ENCODE results near the gene RIN3. TPM values are rescaled to one million over a fixed set of nuclear protein-coding genes. Genes with fewer than 3 reads are reported as not detected.

Gene RIN3, protein sequence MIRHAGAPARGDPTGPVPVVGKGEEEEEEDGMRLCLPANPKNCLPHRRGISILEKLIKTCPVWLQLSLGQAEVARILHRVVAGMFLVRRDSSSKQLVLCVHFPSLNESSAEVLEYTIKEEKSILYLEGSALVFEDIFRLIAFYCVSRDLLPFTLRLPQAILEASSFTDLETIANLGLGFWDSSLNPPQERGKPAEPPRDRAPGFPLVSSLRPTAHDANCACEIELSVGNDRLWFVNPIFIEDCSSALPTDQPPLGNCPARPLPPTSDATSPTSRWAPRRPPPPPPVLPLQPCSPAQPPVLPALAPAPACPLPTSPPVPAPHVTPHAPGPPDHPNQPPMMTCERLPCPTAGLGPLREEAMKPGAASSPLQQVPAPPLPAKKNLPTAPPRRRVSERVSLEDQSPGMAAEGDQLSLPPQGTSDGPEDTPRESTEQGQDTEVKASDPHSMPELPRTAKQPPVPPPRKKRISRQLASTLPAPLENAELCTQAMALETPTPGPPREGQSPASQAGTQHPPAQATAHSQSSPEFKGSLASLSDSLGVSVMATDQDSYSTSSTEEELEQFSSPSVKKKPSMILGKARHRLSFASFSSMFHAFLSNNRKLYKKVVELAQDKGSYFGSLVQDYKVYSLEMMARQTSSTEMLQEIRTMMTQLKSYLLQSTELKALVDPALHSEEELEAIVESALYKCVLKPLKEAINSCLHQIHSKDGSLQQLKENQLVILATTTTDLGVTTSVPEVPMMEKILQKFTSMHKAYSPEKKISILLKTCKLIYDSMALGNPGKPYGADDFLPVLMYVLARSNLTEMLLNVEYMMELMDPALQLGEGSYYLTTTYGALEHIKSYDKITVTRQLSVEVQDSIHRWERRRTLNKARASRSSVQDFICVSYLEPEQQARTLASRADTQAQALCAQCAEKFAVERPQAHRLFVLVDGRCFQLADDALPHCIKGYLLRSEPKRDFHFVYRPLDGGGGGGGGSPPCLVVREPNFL
- total RNA-seq = 6.7 and 6.9 TPM in 2 replicates
- long read RNA-seq, partial matches to known transcripts = 0 of 1 reads
- long read RNA-seq, other reads (novel, unspliced or antisense) = 1 of 1 reads

DNA sequence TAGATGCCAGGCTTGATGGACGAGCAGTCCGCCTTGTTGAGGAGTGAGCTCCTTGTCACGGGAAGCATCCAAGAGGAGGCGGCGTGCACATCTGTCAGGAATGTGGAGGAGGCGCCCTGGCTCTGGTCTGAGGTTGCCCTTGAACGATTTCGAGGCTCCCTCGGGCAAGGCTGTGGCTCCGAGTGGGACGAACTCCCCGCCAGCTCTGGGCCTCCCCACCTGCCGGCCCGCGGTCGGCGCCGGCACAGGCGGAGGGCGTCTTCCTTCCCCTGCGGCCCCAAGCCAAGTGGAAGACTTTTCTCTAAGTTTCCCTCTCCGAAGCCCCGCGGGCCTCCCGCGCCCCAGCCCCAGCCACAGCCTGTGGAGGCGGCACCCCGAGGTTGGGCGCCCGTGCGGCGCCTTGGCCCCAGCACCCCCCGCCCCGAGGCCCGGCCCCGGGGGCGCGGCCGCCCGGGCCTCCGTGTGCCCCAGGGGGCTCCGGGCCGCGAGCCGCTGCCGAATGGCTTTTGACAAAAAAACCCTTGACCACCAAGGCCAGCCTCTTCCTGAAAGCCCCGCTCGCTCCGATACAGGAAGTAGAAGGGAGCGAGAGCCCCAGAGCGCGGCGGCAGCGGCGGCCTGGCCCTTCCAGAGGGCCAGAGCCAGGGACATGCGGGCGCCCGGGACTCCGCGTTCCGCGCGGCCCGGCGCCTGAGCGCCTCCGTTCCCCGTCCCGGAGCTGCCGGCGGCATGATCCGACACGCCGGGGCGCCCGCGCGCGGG lies at the start of gene RIN3:
Gene RIN3, plus strand, starts transcription at position 578 of the 762 bp plus-strand sequence. Its CDS starts 152 bp downstream, at position 730.
- TF ChIP-seq, protein P1, sequence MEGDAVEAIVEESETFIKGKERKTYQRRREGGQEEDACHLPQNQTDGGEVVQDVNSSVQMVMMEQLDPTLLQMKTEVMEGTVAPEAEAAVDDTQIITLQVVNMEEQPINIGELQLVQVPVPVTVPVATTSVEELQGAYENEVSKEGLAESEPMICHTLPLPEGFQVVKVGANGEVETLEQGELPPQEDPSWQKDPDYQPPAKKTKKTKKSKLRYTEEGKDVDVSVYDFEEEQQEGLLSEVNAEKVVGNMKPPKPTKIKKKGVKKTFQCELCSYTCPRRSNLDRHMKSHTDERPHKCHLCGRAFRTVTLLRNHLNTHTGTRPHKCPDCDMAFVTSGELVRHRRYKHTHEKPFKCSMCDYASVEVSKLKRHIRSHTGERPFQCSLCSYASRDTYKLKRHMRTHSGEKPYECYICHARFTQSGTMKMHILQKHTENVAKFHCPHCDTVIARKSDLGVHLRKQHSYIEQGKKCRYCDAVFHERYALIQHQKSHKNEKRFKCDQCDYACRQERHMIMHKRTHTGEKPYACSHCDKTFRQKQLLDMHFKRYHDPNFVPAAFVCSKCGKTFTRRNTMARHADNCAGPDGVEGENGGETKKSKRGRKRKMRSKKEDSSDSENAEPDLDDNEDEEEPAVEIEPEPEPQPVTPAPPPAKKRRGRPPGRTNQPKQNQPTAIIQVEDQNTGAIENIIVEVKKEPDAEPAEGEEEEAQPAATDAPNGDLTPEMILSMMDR (IDR thresholded peaks at IDR 0.05; ENCODE audit: unreplicated experiment) = no peak
- Mint-ChIP-seq H3K36me3 (ENCODE audit: insufficient read depth) (no peaks in the 10 kb centered on the region), H3K27me3 (peaks cover 43% of the 10 kb centered on the region), H3K9me3 (ENCODE audit: low read depth) (no peaks in the 10 kb centered on the region), H3K4me3 (ENCODE audit: low read depth) (peak within 1 kb of the TSS; percentile 75), H3K4me1 (ENCODE audit: low read depth) (no peaks in the 10 kb centered on the region), H3K27ac (no peak within 1 kb of the TSS)
- DNase-seq (ENCODE audit: low spot score, unreplicated experiment) = peak; percentile 31

- Mint-ChIP-seq H3K4me1 (ENCODE audit: low read depth) (no peaks in the 10 kb centered on the region), H3K36me3 (ENCODE audit: insufficient read depth) (no peaks in the 10 kb centered on the region), H3K9me3 (ENCODE audit: low read depth) (no peaks in the 10 kb centered on the region), H3K27ac (no peak overlapping the region), H3K4me3 (ENCODE audit: low read depth) (no peak overlapping the region), H3K27me3 (peaks cover 10% of the 10 kb centered on the region)
- TF ChIP-seq, protein P1 (IDR thresholded peaks at IDR 0.05; ENCODE audit: unreplicated experiment) = no peak
- DNase-seq (ENCODE audit: low spot score, unreplicated experiment) = no peak
These were observed 49.4 kb upstream of the RIN3 start for GRCh38 chr14:92464156-92464555.

GRCh38 chr14:92464716-92465115 lies 48.9 kb upstream of the RIN3 start:
- Mint-ChIP-seq H3K9me3 (ENCODE audit: low read depth) (no peaks in the 10 kb centered on the region), H3K4me1 (ENCODE audit: low read depth) (no peaks in the 10 kb centered on the region), H3K4me3 (ENCODE audit: low read depth) (no peak overlapping the region), H3K27me3 (peaks cover 10% of the 10 kb centered on the region), H3K27ac (no peak overlapping the region), H3K36me3 (ENCODE audit: insufficient read depth) (no peaks in the 10 kb centered on the region)
- DNase-seq (ENCODE audit: low spot score, unreplicated experiment) = no peak
- TF ChIP-seq, protein P1 (IDR thresholded peaks at IDR 0.05; ENCODE audit: unreplicated experiment) = no peak

DNA sequence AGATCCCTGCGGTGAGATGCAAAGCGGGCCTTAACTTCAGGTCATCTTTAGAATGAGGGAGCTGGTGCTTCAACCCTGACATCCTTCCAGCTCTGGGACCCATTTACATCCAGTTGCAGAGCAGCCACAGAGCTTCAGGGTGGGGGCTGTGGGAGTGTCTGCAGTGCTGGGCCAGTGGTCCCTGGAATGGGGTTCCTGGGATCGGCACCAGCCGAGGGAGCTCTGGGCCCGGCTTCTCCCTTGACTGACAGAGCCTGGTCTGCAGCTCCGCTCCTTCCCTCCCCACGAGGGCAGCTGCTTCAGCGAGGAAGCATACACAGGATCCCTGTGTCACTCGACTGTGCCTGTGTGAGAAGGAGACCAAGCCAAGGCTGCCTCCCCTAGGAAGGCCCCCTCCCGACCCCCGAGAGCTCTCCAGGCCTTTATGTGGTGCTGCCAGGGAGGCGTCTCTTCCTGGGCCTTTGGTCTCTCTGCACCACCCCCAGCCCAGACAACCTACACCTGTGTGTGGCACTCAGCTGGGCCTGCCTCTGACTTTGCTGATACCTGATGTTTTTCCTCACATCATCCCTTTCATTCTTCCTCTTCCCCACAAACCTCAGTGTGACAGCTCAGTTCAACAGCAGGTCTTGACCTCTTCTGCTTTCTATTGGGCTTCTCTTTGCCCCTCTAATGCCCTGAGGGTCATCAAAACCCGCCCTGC lies 48.1 kb upstream of the RIN3 start:
- Mint-ChIP-seq H3K36me3 (ENCODE audit: insufficient read depth) (no peaks in the 10 kb centered on the region), H3K27me3 (peaks cover 10% of the 10 kb centered on the region), H3K4me3 (ENCODE audit: low read depth) (no peak overlapping the region), H3K27ac (no peak overlapping the region), H3K9me3 (ENCODE audit: low read depth) (no peaks in the 10 kb centered on the region), H3K4me1 (ENCODE audit: low read depth) (no peaks in the 10 kb centered on the region)
- TF ChIP-seq, protein P1 (IDR thresholded peaks at IDR 0.05; ENCODE audit: unreplicated experiment) = no peak
- no peak for DNase-seq (ENCODE audit: low spot score, unreplicated experiment)

Data from progenitor cell of endocrine pancreas (in vitro differentiated cells).